GM12801 (cell line): ENCODE measurements around the gene CEACAM21.

Experiments used
- TF ChIP-seq, protein P1 (sequence below): IDR thresholded peaks from one replicate; pipeline ENCODE4 v1.5.1; 2011; ENCODE audit warnings: control low read depth; ENCODE audit not compliant: insufficient read length; ENCODE audit errors: extremely low read depth

Gene CEACAM21

DNA sequence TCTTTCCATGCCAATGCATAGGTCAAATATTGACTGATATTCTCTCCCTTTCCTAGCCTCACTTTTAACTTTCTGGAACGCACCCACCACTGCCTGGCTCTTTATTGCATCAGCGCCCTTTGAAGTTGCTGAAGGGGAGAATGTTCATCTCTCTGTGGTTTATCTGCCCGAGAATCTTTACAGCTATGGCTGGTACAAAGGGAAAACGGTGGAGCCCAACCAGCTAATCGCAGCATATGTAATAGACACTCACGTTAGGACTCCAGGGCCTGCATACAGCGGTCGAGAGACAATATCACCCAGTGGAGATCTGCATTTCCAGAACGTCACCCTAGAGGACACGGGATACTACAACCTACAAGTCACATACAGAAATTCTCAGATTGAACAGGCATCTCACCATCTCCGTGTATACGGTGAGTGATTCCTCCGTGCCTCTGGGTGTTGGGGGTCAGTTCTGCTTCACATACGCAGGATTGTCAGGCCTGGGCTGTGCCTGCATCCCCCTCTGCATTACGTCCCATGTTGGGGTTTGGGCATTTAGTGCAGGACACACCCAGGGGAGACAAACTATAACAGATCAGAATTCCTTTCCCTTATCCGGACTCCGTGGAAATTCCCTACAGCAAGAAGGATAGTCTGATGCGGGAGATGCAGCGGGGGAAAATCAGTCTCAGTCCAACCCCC lies 1.3 kb downstream of the CEACAM21 start:
- TF ChIP-seq, protein P1, sequence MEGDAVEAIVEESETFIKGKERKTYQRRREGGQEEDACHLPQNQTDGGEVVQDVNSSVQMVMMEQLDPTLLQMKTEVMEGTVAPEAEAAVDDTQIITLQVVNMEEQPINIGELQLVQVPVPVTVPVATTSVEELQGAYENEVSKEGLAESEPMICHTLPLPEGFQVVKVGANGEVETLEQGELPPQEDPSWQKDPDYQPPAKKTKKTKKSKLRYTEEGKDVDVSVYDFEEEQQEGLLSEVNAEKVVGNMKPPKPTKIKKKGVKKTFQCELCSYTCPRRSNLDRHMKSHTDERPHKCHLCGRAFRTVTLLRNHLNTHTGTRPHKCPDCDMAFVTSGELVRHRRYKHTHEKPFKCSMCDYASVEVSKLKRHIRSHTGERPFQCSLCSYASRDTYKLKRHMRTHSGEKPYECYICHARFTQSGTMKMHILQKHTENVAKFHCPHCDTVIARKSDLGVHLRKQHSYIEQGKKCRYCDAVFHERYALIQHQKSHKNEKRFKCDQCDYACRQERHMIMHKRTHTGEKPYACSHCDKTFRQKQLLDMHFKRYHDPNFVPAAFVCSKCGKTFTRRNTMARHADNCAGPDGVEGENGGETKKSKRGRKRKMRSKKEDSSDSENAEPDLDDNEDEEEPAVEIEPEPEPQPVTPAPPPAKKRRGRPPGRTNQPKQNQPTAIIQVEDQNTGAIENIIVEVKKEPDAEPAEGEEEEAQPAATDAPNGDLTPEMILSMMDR = no peak

DNA sequence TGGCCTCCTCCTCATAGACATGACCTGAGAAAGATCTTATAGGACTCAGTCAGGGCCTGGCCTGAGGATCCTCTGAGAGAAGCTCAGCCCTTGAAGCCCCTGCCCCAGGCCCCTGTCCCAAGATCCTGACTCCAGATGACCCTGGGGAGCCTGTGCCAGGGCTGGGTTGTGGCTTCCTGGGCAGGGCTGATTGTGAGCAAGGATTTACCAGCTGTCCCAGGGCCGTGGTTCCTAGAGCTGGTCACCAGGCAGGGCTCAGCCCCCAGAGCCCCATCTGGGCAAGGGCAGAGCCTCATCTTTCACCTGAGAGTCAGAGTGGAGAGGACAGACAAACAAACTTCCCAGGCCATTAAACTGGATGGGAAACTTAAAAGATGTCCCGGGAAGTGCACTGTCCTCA lies 1.9 kb downstream of the CEACAM21 start:
- TF ChIP-seq, protein P1 = no peak

DNA sequence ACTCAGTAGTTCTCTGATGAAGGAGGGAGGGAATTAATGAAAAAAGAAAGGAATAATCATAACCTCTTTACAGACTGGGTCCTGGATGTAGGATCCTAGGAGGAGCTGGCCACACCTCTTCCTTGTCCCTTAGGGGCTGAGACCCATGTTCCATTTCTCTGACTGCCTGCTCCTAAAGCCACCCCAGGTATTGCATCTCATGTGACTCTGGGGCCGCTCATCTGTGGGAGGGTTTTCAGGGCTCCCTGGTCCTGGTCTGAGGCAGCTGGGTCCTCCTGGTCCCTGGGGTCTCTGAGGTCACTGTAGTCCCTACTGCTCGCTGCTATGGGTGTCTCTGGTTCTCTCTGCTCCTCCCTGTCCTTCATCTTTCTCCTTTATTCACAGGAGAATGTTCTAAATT lies 2.9 kb downstream of the CEACAM21 start:
- TF ChIP-seq, protein P1 = no peak

DNA sequence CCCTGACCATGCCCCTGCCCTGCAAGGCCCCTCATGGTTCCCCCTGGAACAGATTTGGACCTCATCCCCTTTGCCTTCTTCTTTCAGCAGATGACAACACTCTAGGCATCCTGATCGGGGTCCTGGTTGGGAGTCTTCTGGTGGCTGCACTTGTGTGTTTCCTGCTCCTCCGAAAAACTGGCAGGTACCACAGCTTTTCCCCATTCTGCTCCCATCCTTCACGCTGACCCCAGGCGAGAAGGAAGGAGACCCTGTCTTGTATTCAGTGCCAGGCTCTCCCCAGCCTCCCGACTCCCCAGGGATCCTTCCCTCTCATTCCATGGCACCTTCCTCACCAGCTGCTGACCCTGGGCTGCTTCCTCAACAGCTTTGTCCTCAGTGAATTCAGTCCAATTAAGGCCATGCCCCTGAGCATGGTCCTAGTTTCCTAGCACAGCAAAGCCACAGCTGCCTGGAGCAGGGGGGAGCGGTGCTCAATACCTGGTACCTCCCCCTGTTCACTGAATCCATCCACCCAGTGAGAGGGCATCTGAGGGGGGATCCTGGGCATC lies 8.4 kb downstream of the CEACAM21 start:
- TF ChIP-seq, protein P1 = no peak

DNA sequence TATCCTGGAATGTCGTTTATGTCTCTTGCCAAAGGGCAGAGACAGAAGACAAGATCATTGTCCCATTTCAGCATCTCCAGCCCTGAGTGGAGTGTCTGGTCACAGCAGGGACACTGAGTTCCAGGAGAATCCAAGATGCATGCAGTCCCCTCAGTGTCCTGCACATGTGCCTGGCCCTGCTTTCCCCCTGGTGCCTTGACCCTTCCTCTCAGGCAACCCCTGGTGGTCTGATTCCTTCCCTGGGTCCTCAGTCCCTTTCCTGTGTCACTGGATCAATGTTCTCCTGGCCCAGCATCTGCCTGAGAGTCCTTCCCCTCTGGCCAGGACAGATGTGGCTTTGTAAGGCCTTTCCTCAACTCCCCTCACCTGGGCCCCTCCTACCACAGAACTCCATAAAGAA lies 9.0 kb downstream of the CEACAM21 start:
- TF ChIP-seq, protein P1 = no peak

DNA sequence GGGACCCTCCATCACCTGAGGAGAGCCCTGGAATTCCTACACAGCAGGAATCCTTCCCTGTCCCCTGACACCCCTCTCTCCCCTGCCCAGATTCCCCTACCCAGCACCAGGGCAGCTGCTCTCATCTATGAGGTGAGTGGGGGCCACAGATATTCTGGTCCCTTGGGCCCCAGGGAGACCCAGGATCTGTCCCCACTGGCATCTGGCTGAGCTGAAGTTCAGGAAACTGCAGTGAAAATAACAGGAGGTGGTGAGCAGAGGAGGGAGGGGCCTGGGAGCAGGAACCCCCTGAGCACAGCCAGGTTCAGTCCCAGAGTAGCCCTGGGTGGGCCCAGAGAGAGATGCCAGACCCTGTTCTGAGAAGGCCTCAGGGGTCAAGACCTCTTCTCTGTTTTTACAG lies 10.1 kb downstream of the CEACAM21 start:
- TF ChIP-seq, protein P1 = no peak

DNA sequence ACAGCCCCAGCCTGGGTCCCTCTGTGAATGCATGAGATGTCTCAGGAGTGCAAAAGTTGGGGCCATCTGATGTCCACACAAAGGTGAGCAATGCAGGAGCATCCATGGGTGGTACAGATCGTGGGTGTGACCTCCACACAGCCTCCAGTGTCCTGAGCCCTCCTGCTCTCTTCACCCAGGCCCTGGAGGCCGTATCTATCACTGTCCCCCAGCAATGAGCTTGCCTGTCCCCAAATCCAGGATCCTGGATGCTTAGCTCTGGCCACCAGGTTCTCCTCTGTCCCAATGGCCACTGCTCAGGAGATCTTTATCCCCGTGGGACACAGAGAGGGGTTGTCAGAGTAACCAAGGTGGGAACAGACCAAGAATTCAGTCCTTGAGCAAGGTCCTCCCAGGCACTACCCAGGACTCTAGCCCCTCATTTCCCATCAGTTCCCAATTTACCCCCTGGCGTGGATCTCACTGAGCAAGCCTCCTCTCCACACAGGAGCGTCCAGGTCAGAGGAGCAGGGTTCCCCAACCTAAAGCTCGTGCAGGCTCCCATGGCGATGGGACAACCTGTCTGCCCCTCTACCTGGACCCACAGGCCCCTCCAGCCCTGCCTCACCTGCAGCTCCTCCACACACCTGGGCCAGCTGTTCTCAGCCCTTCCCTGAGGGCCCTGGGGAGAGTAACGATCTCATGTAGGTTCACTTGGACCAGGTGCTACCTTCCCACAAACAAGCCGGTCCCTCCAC lies 11.3 kb downstream of the CEACAM21 start:
- TF ChIP-seq, protein P1 = no peak
